ENCODE data around the gene L3MBTL4. TPM values are rescaled to one million over a fixed set of nuclear protein-coding genes. Genes with fewer than 3 reads are reported as not detected.

Gene L3MBTL4
- total RNA-seq, 1 experiment from 2014 or later: 0.87 TPM

- TF ChIP-seq SIN3A (IDR thresholded peaks at IDR 0.05; ENCODE audit: borderline replicate concordance, insufficient read depth, low read depth, low read length) (no peak), TCF7L2 (IDR thresholded peaks at IDR 0.05; ENCODE audit: low read depth, low read length) (no peak), POLR2AphosphoS5 (IDR thresholded peaks at IDR 0.05; ENCODE audit: low read depth, low read length) (no peak), REST (IDR thresholded peaks at IDR 0.05; ENCODE audit: insufficient read depth in 1 of 2, low read depth in 2 of 2, low read length in 1 of 2) (no peak), CTCF (IDR thresholded peaks at IDR 0.05) (no peak)
- Histone ChIP-seq H3K4me3 (ENCODE audit: low read depth in 2 of 2, low read length in 2 of 2) (no peak overlapping the region), H3K4me1 (ENCODE audit: control insufficient read depth, insufficient read depth, low read length) (no peaks in the 10 kb centered on the region), H3K27me3 (ENCODE audit: control insufficient read depth, insufficient read depth, low read length) (no peaks in the 10 kb centered on the region; the same call in 1 of the 2 replicates), H3K27ac (ENCODE audit: low read length) (no peak overlapping the region), H3K36me3 (ENCODE audit: control insufficient read depth, insufficient read depth, low read length) (no peaks in the 10 kb centered on the region; the same call in 1 of the 2 replicates), H3K9me3 (ENCODE audit: control insufficient read depth, insufficient read depth, low read depth, low read length) (no peaks in the 10 kb centered on the region)
- in situ Hi-C loops (cut with HindIII; ENCODE audit: low pct_unique_long_range_greater_than_20kb, low sequenced_read_pairs) (no loop called here), intact Hi-C loops (cut with micrococcal nuclease; ENCODE audit: unreplicated experiment) (no loop called here)
- DNase-seq (ENCODE audit: low read depth, low spot score) (no peak), ATAC-seq (no peak)
- POLR2A ChIA-PET: no interaction called here
- CTCF ChIA-PET: no interaction called here
- no TSS peak for BruUV-seq (replicated peaks)
These were observed 428.3 kb downstream of the L3MBTL4 start for GRCh38 chr18:5986257-5986931.

- no peaks in the 10 kb centered on the region for H3K4me1 ChIP-seq (ENCODE audit: control insufficient read depth, insufficient read depth, low read length)
- no peak for DNase-seq (ENCODE audit: low read depth, low spot score)
- POLR2A ChIA-PET: no interaction called here
- ATAC-seq: no peak
- intact Hi-C loops (cut with micrococcal nuclease; ENCODE audit: unreplicated experiment): no loop called here
- no TSS peak for BruUV-seq (replicated peaks)
- in situ Hi-C loops (cut with HindIII; ENCODE audit: low pct_unique_long_range_greater_than_20kb, low sequenced_read_pairs): no loop called here
- no peaks in the 10 kb centered on the region; the same call in 1 of the 2 replicates for H3K36me3 ChIP-seq (ENCODE audit: control insufficient read depth, insufficient read depth, low read length)
- no peak overlapping the region for H3K4me3 ChIP-seq (ENCODE audit: low read depth in 2 of 2, low read length in 2 of 2)
- no peaks in the 10 kb centered on the region; the same call in 1 of the 2 replicates for H3K27me3 ChIP-seq (ENCODE audit: control insufficient read depth, insufficient read depth, low read length)
- CTCF ChIA-PET: no interaction called here
- no peak overlapping the region for H3K27ac ChIP-seq (ENCODE audit: low read length)
- TF ChIP-seq POLR2AphosphoS5 (IDR thresholded peaks at IDR 0.05; ENCODE audit: low read depth, low read length) (no peak), SIN3A (IDR thresholded peaks at IDR 0.05; ENCODE audit: borderline replicate concordance, insufficient read depth, low read depth, low read length) (no peak), TCF7L2 (IDR thresholded peaks at IDR 0.05; ENCODE audit: low read depth, low read length) (no peak), REST (IDR thresholded peaks at IDR 0.05; ENCODE audit: insufficient read depth in 1 of 2, low read depth in 2 of 2, low read length in 1 of 2) (no peak), CTCF (IDR thresholded peaks at IDR 0.05) (no peak)
- H3K9me3 ChIP-seq (ENCODE audit: control insufficient read depth, insufficient read depth, low read depth, low read length): no peaks in the 10 kb centered on the region
These were observed 430.5 kb downstream of the L3MBTL4 start for GRCh38 chr18:5984245-5984644.

Measured in Panc1 (cell line).